IMR-90 (cell line): ENCODE measurements around the gene SAMHD1. TPM values are rescaled to one million over a fixed set of nuclear protein-coding genes. Genes with fewer than 3 reads are reported as not detected.

Experiments
- ATAC-seq: fragments of 200-7000 bp; cut with Tn5 transposase; 2 replicates; pipeline ENCODE4 v1.9.1; 2020; ENCODE audit warnings: low read depth, mild to moderate bottlenecking, moderate library complexity
- BruUV-seq: library from RNA; stranded (reverse); fragments of 400-500 nt; replicated peaks from 2 replicates; lab custom pipeline; 2021; lab: Mats Ljungman, UMichigan
- CTCF ChIA-PET: fragments of 300-600 bp; formaldehyde crosslinking; extraction: SDS; loops from one replicate; lab custom pipeline; 2021; ENCODE audit warnings: antibody characterized with exemption; lab: Yijun Ruan, JAX
- POLR2A ChIA-PET: fragments of 300-600 bp; sonication (Branson Sonifier 250); formaldehyde crosslinking; loops from one replicate; lab custom pipeline; 2022; ENCODE audit warnings: antibody characterized with exemption; ENCODE audit not compliant: unreplicated experiment; lab: Charles Lee
- DNase-seq: peaks from one replicate; pipeline ENCODE4 v3.0.0; 2013
- H2AFZ ChIP-seq: replicated peaks from 2 replicates; pipeline ENCODE3; 2013; ENCODE audit warnings: low read length, mild to moderate bottlenecking; ENCODE audit not compliant: poor library complexity
- H2AK5ac ChIP-seq: 2 replicates; pipeline ENCODE4 v1.6.1; 2013; ENCODE audit warnings: low read depth, low read length, inconsistent platforms
- H2AK9ac ChIP-seq: replicated peaks from 2 replicates; pipeline ENCODE3; 2013; ENCODE audit warnings: mild to moderate bottlenecking, low read depth, low read length, moderate library complexity; ENCODE audit not compliant: poor library complexity
- H2BK120ac ChIP-seq: 2 replicates; pipeline ENCODE4 v1.6.1; 2013; ENCODE audit warnings: low read depth, low read length, inconsistent platforms
- H2BK15ac ChIP-seq: 3 replicates; pipeline ENCODE4 v1.6.1; 2013; ENCODE audit warnings: low read depth, low read length, inconsistent platforms
- H2BK20ac ChIP-seq: 2 replicates; pipeline ENCODE4 v1.6.1; 2013; ENCODE audit warnings: low read depth, mild to moderate bottlenecking, inconsistent platforms, low read length, moderate library complexity
- H2BK5ac ChIP-seq: 2 replicates; pipeline ENCODE4 v1.6.1; 2013; ENCODE audit warnings: mild to moderate bottlenecking, low read depth, low read length, inconsistent platforms; ENCODE audit not compliant: poor library complexity, severe bottlenecking
- H3K14ac ChIP-seq: replicated peaks from 2 replicates; pipeline ENCODE4 v1.6.1; 2013; ENCODE audit warnings: low read depth, low read length, inconsistent platforms
- H3K18ac ChIP-seq: 2 replicates; pipeline ENCODE4 v1.6.1; 2013; ENCODE audit warnings: low read depth, low read length, control low read depth
- H3K23ac ChIP-seq: 2 replicates; pipeline ENCODE4 v1.6.1; 2013; ENCODE audit warnings: low read depth, low read length, inconsistent platforms
- H3K27ac ChIP-seq: 2 replicates; pipeline ENCODE4 v1.5.1; 2013; ENCODE audit warnings: mild to moderate bottlenecking, control low read depth, low read length; ENCODE audit not compliant: insufficient read depth
- H3K27me3 ChIP-seq: 2 replicates; pipeline ENCODE4 v1.6.1; 2013; ENCODE audit warnings: low read length; ENCODE audit not compliant: control insufficient read depth, insufficient read depth
- H3K36me3 ChIP-seq: 2 replicates; pipeline ENCODE4 v1.6.1; 2013; ENCODE audit warnings: low read length, mixed read lengths; ENCODE audit not compliant: control insufficient read depth, insufficient read depth
- H3K4ac ChIP-seq: 2 replicates; pipeline ENCODE4 v1.6.1; 2013; ENCODE audit warnings: low read depth, low read length, inconsistent platforms
- H3K4me1 ChIP-seq: 2 replicates; pipeline ENCODE4 v1.6.1; 2013; ENCODE audit warnings: low read length, mixed read lengths; ENCODE audit not compliant: control insufficient read depth, insufficient read depth
- H3K4me2 ChIP-seq: 2 replicates; pipeline ENCODE4 v1.6.1; 2013; ENCODE audit warnings: low read depth, mild to moderate bottlenecking, control low read depth, low read length, moderate library complexity
- H3K4me3 ChIP-seq: 2 replicates; pipeline ENCODE4 v1.5.1; 2013; ENCODE audit warnings: low read depth, mild to moderate bottlenecking, control low read depth, low read length, moderate library complexity; ENCODE audit not compliant: insufficient read depth
- H3K56ac ChIP-seq: 2 replicates; pipeline ENCODE4 v1.6.1; 2013; ENCODE audit warnings: low read length, inconsistent platforms; ENCODE audit not compliant: insufficient read depth; ENCODE audit errors: extremely low read depth
- H3K79me1 ChIP-seq, 2 experiments: 2 replicates each; pipeline ENCODE4 v1.6.1; 2013; ENCODE audit warnings: low read length in 2 of 2, inconsistent platforms in 1 of 2, low read depth in 1 of 2
- H3K9ac ChIP-seq: 2 replicates; pipeline ENCODE4 v1.6.1; 2013; ENCODE audit warnings: low read depth, low read length, control low read depth
- H3K9me1 ChIP-seq: 2 replicates; pipeline ENCODE4 v1.6.1; 2013; ENCODE audit warnings: low read length, inconsistent platforms; ENCODE audit not compliant: insufficient read depth
- H3K9me3 ChIP-seq: 2 replicates; pipeline ENCODE4 v1.6.1; 2013; ENCODE audit warnings: low read length; ENCODE audit not compliant: control insufficient read depth, insufficient read depth
- H4K20me1 ChIP-seq: 2 replicates; pipeline ENCODE4 v1.6.1; 2013; ENCODE audit warnings: low read length, inconsistent platforms; ENCODE audit not compliant: insufficient read depth
- H4K5ac ChIP-seq: 2 replicates; pipeline ENCODE4 v1.6.1; 2013; ENCODE audit warnings: mild to moderate bottlenecking, low read depth, low read length, control low read depth
- H4K8ac ChIP-seq, 2 experiments: 2 replicates each; pipeline ENCODE4 v1.6.1; 2013; ENCODE audit warnings: low read depth in 2 of 2, low read length in 2 of 2, control low read depth in 1 of 2, inconsistent platforms in 1 of 2
- H4K91ac ChIP-seq: 2 replicates; pipeline ENCODE4 v1.6.1; 2013; ENCODE audit warnings: low read depth, low read length, inconsistent platforms; ENCODE audit not compliant: insufficient read depth
- BHLHE40 ChIP-seq: fragments of 150-350 bp; IDR thresholded peaks from 2 replicates; pipeline ENCODE4 v1.6.1; 2016; ENCODE audit warnings: mild to moderate bottlenecking, low read depth, low read length
- CEBPB ChIP-seq: IDR thresholded peaks from 2 replicates; pipeline ENCODE4 v1.6.1; 2012; ENCODE audit warnings: low read depth, low read length, improper control_type of control experiment
- CHD1 ChIP-seq: IDR thresholded peaks from 2 replicates; pipeline ENCODE4 v1.6.1; 2012; ENCODE audit warnings: low read depth, low read length, improper control_type of control experiment
- ELK1 ChIP-seq: fragments of 150-350 bp; IDR thresholded peaks from 2 replicates; pipeline ENCODE4 v1.6.1; 2016; ENCODE audit warnings: low read depth, mild to moderate bottlenecking, low read length, moderate library complexity, borderline replicate concordance
- FOS ChIP-seq: fragments of 150-350 bp; IDR thresholded peaks from 2 replicates; pipeline ENCODE4 v1.6.1; 2016; ENCODE audit warnings: low read depth, low read length
- MAFK ChIP-seq: IDR thresholded peaks from 2 replicates; pipeline ENCODE4 v1.6.1; 2012; ENCODE audit warnings: low read depth, low read length, improper control_type of control experiment
- MAZ ChIP-seq: IDR thresholded peaks from 2 replicates; pipeline ENCODE4 v1.6.1; 2012; ENCODE audit warnings: low read depth, mild to moderate bottlenecking, low read length, improper control_type of control experiment, moderate library complexity, borderline replicate concordance
- MXI1 ChIP-seq: IDR thresholded peaks from 2 replicates; pipeline ENCODE4 v1.6.1; 2012; ENCODE audit warnings: low read depth, mild to moderate bottlenecking, low read length, moderate library complexity, borderline replicate concordance
- NFE2L2 ChIP-seq: fragments of 150-350 bp; IDR thresholded peaks from 2 replicates; pipeline ENCODE4 v1.6.1; 2016; ENCODE audit warnings: low read depth, mild to moderate bottlenecking, low read length
- POLR2A ChIP-seq: IDR thresholded peaks from 2 replicates; pipeline ENCODE4 v1.6.1; 2012; ENCODE audit warnings: mild to moderate bottlenecking, low read depth, low read length
- RAD21 ChIP-seq: IDR thresholded peaks from 2 replicates; pipeline ENCODE4 v1.6.1; 2012; ENCODE audit warnings: low read length, improper control_type of control experiment
- RCOR1 ChIP-seq: IDR thresholded peaks from 2 replicates; pipeline ENCODE4 v1.6.1; 2012; ENCODE audit warnings: mild to moderate bottlenecking, low read length, improper control_type of control experiment; ENCODE audit not compliant: insufficient replicate concordance
- RFX5 ChIP-seq: IDR thresholded peaks from 2 replicates; pipeline ENCODE4 v1.8.0; 2012; ENCODE audit warnings: low read depth, mild to moderate bottlenecking, low read length, moderate library complexity
- SMC3 ChIP-seq: fragments of 150-350 bp; IDR thresholded peaks from 2 replicates; pipeline ENCODE4 v1.6.1; 2016; ENCODE audit warnings: low read depth, mild to moderate bottlenecking, antibody characterized with exemption, low read length, moderate library complexity
- USF2 ChIP-seq: fragments of 150-350 bp; IDR thresholded peaks from 2 replicates; pipeline ENCODE4 v1.6.1; 2017; ENCODE audit warnings: mild to moderate bottlenecking, antibody characterized with exemption, low read length, low read depth
- WGBS, 2 experiments: methylation state at CpG; one replicate each; pipeline versions ENCODE4 v1.1.5 to v1.1.7; 2013; ENCODE audit warnings: missing lambda C conversion rate in 2 of 2; ENCODE audit not compliant: insufficient read length in 1 of 2; ENCODE audit errors: extremely low coverage in 2 of 2; 5-methylcytosine and 5-hydroxymethylcytosine counted together
- dilution Hi-C: fragments of 300-500 bp; cut with HindIII; formaldehyde crosslinking; loops from one replicate; pipeline ENCODE4 v1.14.3; 2018; ENCODE audit warnings: low sequenced_read_pairs; ENCODE audit not compliant: unreplicated experiment
- in situ Hi-C: fragments of 300-500 bp; cut with MboI; formaldehyde crosslinking; loops from 3 replicates; pipeline ENCODE4 v1.14.3; 2019; ENCODE audit warnings: low sequenced_read_pairs, inconsistent platforms, mixed read lengths
- intact Hi-C: fragments of 100-400 bp; cut with micrococcal nuclease; formaldehyde crosslinking; loops from 2 replicates; pipeline ENCODE4 v1.10.0; 2022
- polyA plus RNA-seq, 3 experiments: library from polyadenylated mRNA; depleted of rRNA; stranded (reverse); fragments of >200 nt; gene quantifications; 2 replicates each; pipeline ENCODE4 v1.2.3, GENCODE V29; 2012; ENCODE audit warnings: low replicate concordance in 1 of 3
- total RNA-seq: library from RNA; depleted of rRNA; stranded (reverse); fragments of >200 nt; gene quantifications from 2 replicates; pipeline ENCODE4 v1.2.3, GENCODE V29; 2012

SAMHD1 gene
- total and polyA plus RNA-seq, 2 of the 4 experiments (the other 2 are of a cell fraction) = 6.3 to 14.9 TPM

GRCh38 chr20:36848078-36848660, 103.3 kb downstream of the SAMHD1 start:
- Histone ChIP-seq H3K23ac (peak overlapping the region; percentile 100; the same call in 1 of the 2 replicates), H3K4me1 (peaks cover 28% of the 10 kb centered on the region), H3K4me2 (peak overlapping the region; percentile 86), H3K18ac (peak overlapping the region; percentile 91), H4K5ac (peak overlapping the region; percentile 89), H4K20me1 (peaks cover 10% of the 10 kb centered on the region; the same call in 1 of the 2 replicates), H3K79me1 (peaks cover 30 to 77% of the 10 kb centered on the region in 2 experiments), H3K27ac (peak overlapping the region; percentile 97), H3K56ac (peak overlapping the region; percentile 93), H2AK9ac (peak overlapping the region; percentile 99), H2BK120ac (peak overlapping the region; percentile 98), H3K27me3 (no peaks in the 10 kb centered on the region), H4K8ac (peak overlapping the region; percentile 19 to 96), H2AK5ac (peak overlapping the region; percentile 97), H3K4me3 (no peak overlapping the region), H3K36me3 (peaks cover 4% of the 10 kb centered on the region; the same call in 1 of the 2 replicates), H3K4ac (peak overlapping the region; percentile 99), H4K91ac (peak overlapping the region; percentile 95), H3K9me3 (peaks cover 3% of the 10 kb centered on the region), H2BK15ac (peak overlapping the region; percentile 88; the same call in 1 of the 3 replicates), H2BK20ac (peak overlapping the region; percentile 99), H3K14ac (peak overlapping the region; percentile 98), H3K9me1 (peaks cover 20% of the 10 kb centered on the region), H3K9ac (peak overlapping the region; percentile 26; the same call in 1 of the 2 replicates), H2BK5ac (peak overlapping the region; percentile 100), H2AFZ (peak overlapping the region; percentile 88)
- ChIA-PET CTCF (interaction anchor here (0.5 to 1.3 kb wide), 3 partner anchors 9 to 18 kb away, joined by 3 to 4 read pairs (median 3); a partner anchor contains a TSS), POLR2A (interaction anchor here (0.6 kb wide), 3 partner anchors 9 to 199 kb away, joined by 4 to 11 read pairs (median 9); no protein-coding TSS in a partner anchor)
- dilution Hi-C loops (no loop called here), intact Hi-C loops (no loop called here), in situ Hi-C loops (no loop called here)
- 0% methylated on average over 3 of the region's 6 CpGs; no CpG with 5 or more reads in 1 of the 2 experiments for WGBS, 2 experiments
- peak; percentile 92 for ATAC-seq
- DNase-seq = peak; percentile 97
- BruUV-seq = no TSS peak
- TF ChIP-seq USF2 (no peak), POLR2A (no peak), SMC3 (no peak), RAD21 (no peak; the same call in 1 of the 2 replicates), MAZ (peak; percentile 59; the same call in 1 of the 2 replicates), NFE2L2 (no peak), CEBPB (peak; percentile 85), MXI1 (no peak), MAFK (no peak), ELK1 (no peak), RFX5 (no peak), RCOR1 (no peak), CHD1 (no peak), FOS (peak; percentile 68), BHLHE40 (no peak)
